Measurements from ENCODE around the gene RAB14. TPM values are rescaled to one million over a fixed set of nuclear protein-coding genes. Genes with fewer than 3 reads are reported as not detected.
"Not testable (repeated sequence)": the region's sequence is repeated elsewhere in the genome, so short reads cannot be mapped to it uniquely, and the experiment has no call there.

RAB14 gene
- total RNA-seq, 1 donor = 36.3 TPM

DNA sequence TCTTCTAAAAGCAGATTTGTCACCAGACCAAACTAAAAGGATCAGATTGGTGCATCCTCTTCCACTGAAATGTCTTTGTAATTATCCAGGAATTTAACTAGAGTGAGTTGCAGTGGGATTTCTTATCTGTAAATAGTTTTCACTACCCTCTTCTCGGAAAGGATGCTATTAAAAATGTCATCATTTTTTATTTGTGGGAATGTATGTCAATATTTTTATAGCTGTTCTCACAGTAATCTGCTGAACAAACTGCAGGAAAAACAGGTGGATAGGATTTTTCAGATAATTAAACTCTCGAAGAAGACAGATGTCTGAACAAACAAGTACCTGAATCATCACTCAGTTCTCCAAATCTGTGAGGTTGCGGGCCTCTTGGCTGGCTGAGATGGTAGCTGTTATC is 62.7 kb downstream of the RAB14 start:
- DNase-seq (ENCODE audit: low read depth) = peak; percentile 69

GRCh38 chr9:121138561-121138960 is 63.1 kb downstream of the RAB14 start:
- no peak overlapping the region for H3K4me3 ChIP-seq (ENCODE audit: low read depth, low read length)
- DNase-seq (ENCODE audit: low read depth) = no peak
- TF ChIP-seq, protein P1, sequence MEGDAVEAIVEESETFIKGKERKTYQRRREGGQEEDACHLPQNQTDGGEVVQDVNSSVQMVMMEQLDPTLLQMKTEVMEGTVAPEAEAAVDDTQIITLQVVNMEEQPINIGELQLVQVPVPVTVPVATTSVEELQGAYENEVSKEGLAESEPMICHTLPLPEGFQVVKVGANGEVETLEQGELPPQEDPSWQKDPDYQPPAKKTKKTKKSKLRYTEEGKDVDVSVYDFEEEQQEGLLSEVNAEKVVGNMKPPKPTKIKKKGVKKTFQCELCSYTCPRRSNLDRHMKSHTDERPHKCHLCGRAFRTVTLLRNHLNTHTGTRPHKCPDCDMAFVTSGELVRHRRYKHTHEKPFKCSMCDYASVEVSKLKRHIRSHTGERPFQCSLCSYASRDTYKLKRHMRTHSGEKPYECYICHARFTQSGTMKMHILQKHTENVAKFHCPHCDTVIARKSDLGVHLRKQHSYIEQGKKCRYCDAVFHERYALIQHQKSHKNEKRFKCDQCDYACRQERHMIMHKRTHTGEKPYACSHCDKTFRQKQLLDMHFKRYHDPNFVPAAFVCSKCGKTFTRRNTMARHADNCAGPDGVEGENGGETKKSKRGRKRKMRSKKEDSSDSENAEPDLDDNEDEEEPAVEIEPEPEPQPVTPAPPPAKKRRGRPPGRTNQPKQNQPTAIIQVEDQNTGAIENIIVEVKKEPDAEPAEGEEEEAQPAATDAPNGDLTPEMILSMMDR (IDR thresholded peaks at IDR 0.05; ENCODE audit: insufficient read depth, low read depth, low read length) = no peak

More for the DNA sequence above, 62.7 kb downstream of the RAB14 start:
- H3K4me3 ChIP-seq (ENCODE audit: low read depth, low read length) = no peak overlapping the region
- TF ChIP-seq, protein P1 (IDR thresholded peaks at IDR 0.05; ENCODE audit: insufficient read depth, low read depth, low read length) = no peak

- TF ChIP-seq, protein P1 (IDR thresholded peaks at IDR 0.05; ENCODE audit: insufficient read depth, low read depth, low read length) = no peak
- no peak overlapping the region for H3K4me3 ChIP-seq (ENCODE audit: low read depth, low read length)
- no peak for DNase-seq (ENCODE audit: low read depth)
Measured at GRCh38 chr9:121135642-121136041, 66.0 kb downstream of the RAB14 start.

- DNase-seq (ENCODE audit: low read depth) = no peak
- no peak overlapping the region for H3K4me3 ChIP-seq (ENCODE audit: low read depth, low read length)
- TF ChIP-seq, protein P1 (IDR thresholded peaks at IDR 0.05; ENCODE audit: insufficient read depth, low read depth, low read length) = no peak
Measured at GRCh38 chr9:121133104-121133816, 68.4 kb downstream of the RAB14 start.

GRCh38 chr9:121129384-121129783 is 72.3 kb downstream of the RAB14 start:
- H3K4me3 ChIP-seq (ENCODE audit: low read depth, low read length); DNase-seq (ENCODE audit: low read depth): not testable (repeated sequence)

Small RNAs within 50 kb of the gene (small RNA-seq; reads per million reads assigned to genes)
- gene RN7SL181P = not detected

Other genes with a start within 250 kb of the RAB14 start
- gene C5, start 151.6 kb downstream of the RAB14 start, total RNA-seq = 2.3 and 3.9 TPM in 2 replicates
- 5.8 and 6.5 TPM in 2 replicates for gene CNTRL, start 126.9 kb downstream of the RAB14 start, total RNA-seq
- 254 and 283 TPM in 2 replicates for gene GSN, start 66.3 kb upstream of the RAB14 start, total RNA-seq
- 118 and 168 TPM in 2 replicates for gene STOM, start 168.4 kb upstream of the RAB14 start, total RNA-seq